Keratinocyte (primary cell): ENCODE results near the gene YLPM1.

Source experiments
- EZH2 ChIP-seq: IDR thresholded peaks from one replicate; pipeline ENCODE4 v1.6.1; 2012; ENCODE audit warnings: inconsistent platforms, mild to moderate bottlenecking, low read length, moderate library complexity
- TF ChIP-seq, protein P1 (sequence below), 3 experiments: IDR thresholded peaks in 1 of 3; conservative IDR thresholded peaks in 1 of 3; optimal IDR thresholded peaks in 1 of 3; 2 replicates in 2 of 3; 3 replicates in 1 of 3; pipeline versions ENCODE3 to v1.5.1; 2011; ENCODE audit warnings: low read length in 3 of 3, mild to moderate bottlenecking in 3 of 3, moderate library complexity in 2 of 3, control low read depth in 1 of 3, inconsistent platforms in 1 of 3; ENCODE audit not compliant: insufficient read depth in 2 of 3; ENCODE audit errors: extremely low read depth in 1 of 3

DNA sequence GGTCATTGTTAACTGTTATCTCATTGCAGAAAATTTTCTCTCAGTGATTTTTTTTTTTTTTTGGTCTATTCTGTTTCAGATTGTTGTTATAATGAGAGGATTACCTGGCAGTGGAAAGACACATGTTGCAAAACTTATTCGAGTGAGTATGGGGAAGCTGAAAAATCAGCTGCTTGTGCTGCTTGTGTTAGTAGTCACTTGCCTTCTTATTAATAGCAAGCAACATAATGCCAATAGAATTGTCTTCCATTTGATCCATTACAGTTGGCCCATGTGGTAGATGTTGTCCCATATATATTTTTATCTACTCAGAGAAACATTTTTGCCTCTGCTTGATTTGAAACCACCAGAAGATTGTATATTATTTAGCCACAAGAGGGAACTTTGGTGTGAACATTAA lies 53.0 kb downstream of the YLPM1 start:
- TF ChIP-seq, protein P1, sequence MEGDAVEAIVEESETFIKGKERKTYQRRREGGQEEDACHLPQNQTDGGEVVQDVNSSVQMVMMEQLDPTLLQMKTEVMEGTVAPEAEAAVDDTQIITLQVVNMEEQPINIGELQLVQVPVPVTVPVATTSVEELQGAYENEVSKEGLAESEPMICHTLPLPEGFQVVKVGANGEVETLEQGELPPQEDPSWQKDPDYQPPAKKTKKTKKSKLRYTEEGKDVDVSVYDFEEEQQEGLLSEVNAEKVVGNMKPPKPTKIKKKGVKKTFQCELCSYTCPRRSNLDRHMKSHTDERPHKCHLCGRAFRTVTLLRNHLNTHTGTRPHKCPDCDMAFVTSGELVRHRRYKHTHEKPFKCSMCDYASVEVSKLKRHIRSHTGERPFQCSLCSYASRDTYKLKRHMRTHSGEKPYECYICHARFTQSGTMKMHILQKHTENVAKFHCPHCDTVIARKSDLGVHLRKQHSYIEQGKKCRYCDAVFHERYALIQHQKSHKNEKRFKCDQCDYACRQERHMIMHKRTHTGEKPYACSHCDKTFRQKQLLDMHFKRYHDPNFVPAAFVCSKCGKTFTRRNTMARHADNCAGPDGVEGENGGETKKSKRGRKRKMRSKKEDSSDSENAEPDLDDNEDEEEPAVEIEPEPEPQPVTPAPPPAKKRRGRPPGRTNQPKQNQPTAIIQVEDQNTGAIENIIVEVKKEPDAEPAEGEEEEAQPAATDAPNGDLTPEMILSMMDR (optimal IDR thresholded peaks at IDR 0.05 in 1 of 3, IDR thresholded peaks at IDR 0.05 in 1 of 3, conservative IDR thresholded peaks at IDR 0.05 in 1 of 3; ENCODE audit: extremely low read depth in 1 of 3, insufficient read depth in 2 of 3, low read length in 3 of 3), result no peak
- TF ChIP-seq EZH2, result no peak
